ENCODE data around the gene FAS. TPM values are rescaled to one million over a fixed set of nuclear protein-coding genes. Genes with fewer than 3 reads are reported as not detected.
A peak's percentile ranks its signal among the peaks of the same experiment; 100 is the strongest.

Gene FAS
- total and polyA plus RNA-seq, 2 donors (not counting 1 experiment from before 2014, with no cell fraction given): 11.5 to 12.4 TPM

- no peaks in the 10 kb centered on the region for H3K36me3 ChIP-seq (replicated peaks in 1 of 2; ENCODE audit: control extremely low read depth in 1 of 2, control insufficient read depth in 1 of 2, extremely low read depth in 1 of 2, insufficient read depth in 2 of 2, low read length in 1 of 2)
- no peak overlapping the region for H3K4me3 ChIP-seq (ENCODE audit: control extremely low read depth in 1 of 5, extremely low read depth in 1 of 5, insufficient read depth in 1 of 5, low read depth in 2 of 5, low read length in 4 of 5)
- ChIA-PET POLR2A (interaction anchor here (0.6 kb wide), 1 partner anchor 19 kb away, joined by 3 read pairs; no protein-coding TSS in a partner anchor), CTCF (interaction anchor here (1.1 to 1.5 kb wide), 3 partner anchors 19 to 38 kb away, joined by 3 to 5 read pairs (median 4); partner anchors contain the start of gene FAS)
- no peak overlapping the region for H3K9ac ChIP-seq (ENCODE audit: low read length)
- no peaks in the 10 kb centered on the region for H3K27me3 Mint-ChIP-seq
- no peak overlapping the region for H3K27ac ChIP-seq (ENCODE audit: low read length in 2 of 2)
- no peak overlapping the region for H3K4me2 ChIP-seq (replicated peaks; ENCODE audit: low read depth, low read length, poor library complexity, severe bottlenecking)
- no CpG with 5 or more reads among the region's 5 CpGs for WGBS (ENCODE audit: insufficient coverage)
- ATAC-seq (ENCODE audit: low read depth) (no peak), DNase-seq (no peak)
- H3K4me3 Mint-ChIP-seq: no peak overlapping the region
- H3K27ac Mint-ChIP-seq: no peak overlapping the region
- H2AFZ ChIP-seq (ENCODE audit: insufficient read depth, low read depth, low read length, poor library complexity, severe bottlenecking): no peak overlapping the region
- intact Hi-C loops (cut with micrococcal nuclease): no loop called here
- H3K79me2 ChIP-seq (ENCODE audit: control insufficient read depth, insufficient read depth, low read length): no peaks in the 10 kb centered on the region
- no peaks in the 10 kb centered on the region for H4K20me1 ChIP-seq (ENCODE audit: control insufficient read depth, insufficient read depth, low read length, poor library complexity, severe bottlenecking)
- TF ChIP-seq EZH2 (IDR thresholded peaks at IDR 0.05; ENCODE audit: borderline replicate concordance, insufficient read depth, low read depth, low read length, poor library complexity, severe bottlenecking): no peak
- TF ChIP-seq CTCF (IDR thresholded peaks at IDR 0.05): no peak
- no peaks in the 10 kb centered on the region for H3K9me3 Mint-ChIP-seq (ENCODE audit: insufficient read depth)
- no peaks in the 10 kb centered on the region for H3K9me3 ChIP-seq (ENCODE audit: control extremely low read depth in 1 of 3, control insufficient read depth in 2 of 3, insufficient read depth in 1 of 3, low read length in 2 of 3)
- no peaks in the 10 kb centered on the region for H3K27me3 ChIP-seq (replicated peaks in 1 of 4; ENCODE audit: control extremely low read depth in 1 of 4, control insufficient read depth in 3 of 4, insufficient read depth in 4 of 4, low read length in 3 of 4)
- peaks cover 8 to 9% of the 10 kb centered on the region in 2 donors for H3K4me1 ChIP-seq (ENCODE audit: control insufficient read depth in 2 of 2, insufficient read depth in 2 of 2, low read length in 2 of 2)
- H3K4me1 Mint-ChIP-seq: peaks cover 14% of the 10 kb centered on the region
Measured at GRCh38 chr10:88971221-88972061, 19.2 kb upstream of the FAS start.

- no peaks in the 10 kb centered on the region for H3K27me3 Mint-ChIP-seq
- H3K4me2 ChIP-seq (replicated peaks; ENCODE audit: low read depth, low read length, poor library complexity, severe bottlenecking): no peak overlapping the region
- no peaks in the 10 kb centered on the region for H3K79me2 ChIP-seq (ENCODE audit: control insufficient read depth, insufficient read depth, low read length)
- peaks cover 8 to 9% of the 10 kb centered on the region in 2 donors for H3K4me1 ChIP-seq (ENCODE audit: control insufficient read depth in 2 of 2, insufficient read depth in 2 of 2, low read length in 2 of 2)
- ATAC-seq (ENCODE audit: low read depth): no peak
- intact Hi-C loops (cut with micrococcal nuclease): loop anchor here (2.0 kb wide), 1 partner anchor 15 kb away; no protein-coding TSS in a partner anchor
- H2AFZ ChIP-seq (ENCODE audit: insufficient read depth, low read depth, low read length, poor library complexity, severe bottlenecking): peak overlapping the region; percentile 77
- CTCF ChIA-PET: interaction anchor here (1.1 to 2.1 kb wide), 2 partner anchors 13 to 139 kb away, joined by 6 to 8 read pairs; no protein-coding TSS in a partner anchor
- H3K4me3 ChIP-seq (ENCODE audit: control extremely low read depth in 1 of 5, extremely low read depth in 1 of 5, insufficient read depth in 1 of 5, low read depth in 2 of 5, low read length in 4 of 5): no peak overlapping the region
- POLR2A ChIA-PET: no interaction called here
- no CpG with 5 or more reads among the region's 3 CpGs for WGBS (ENCODE audit: insufficient coverage)
- H3K36me3 ChIP-seq (replicated peaks in 1 of 2; ENCODE audit: control extremely low read depth in 1 of 2, control insufficient read depth in 1 of 2, extremely low read depth in 1 of 2, insufficient read depth in 2 of 2, low read length in 1 of 2): no peaks in the 10 kb centered on the region
- no peaks in the 10 kb centered on the region for H3K27me3 ChIP-seq (replicated peaks in 1 of 4; ENCODE audit: control extremely low read depth in 1 of 4, control insufficient read depth in 3 of 4, insufficient read depth in 4 of 4, low read length in 3 of 4)
- no peaks in the 10 kb centered on the region for H3K9me3 ChIP-seq (ENCODE audit: control extremely low read depth in 1 of 3, control insufficient read depth in 2 of 3, insufficient read depth in 1 of 3, low read length in 2 of 3)
- H3K4me1 Mint-ChIP-seq: peaks cover 14% of the 10 kb centered on the region
- H3K9me3 Mint-ChIP-seq (ENCODE audit: insufficient read depth): no peaks in the 10 kb centered on the region
- H3K4me3 Mint-ChIP-seq: no peak overlapping the region
- DNase-seq: no peak
- no peaks in the 10 kb centered on the region for H4K20me1 ChIP-seq (ENCODE audit: control insufficient read depth, insufficient read depth, low read length, poor library complexity, severe bottlenecking)
- no peak overlapping the region for H3K27ac Mint-ChIP-seq
- no peak overlapping the region for H3K27ac ChIP-seq (ENCODE audit: low read length in 2 of 2)
- TF ChIP-seq CTCF (IDR thresholded peaks at IDR 0.05) (no peak), EZH2 (IDR thresholded peaks at IDR 0.05; ENCODE audit: borderline replicate concordance, insufficient read depth, low read depth, low read length, poor library complexity, severe bottlenecking) (no peak)
- H3K9ac ChIP-seq (ENCODE audit: low read length): no peak overlapping the region
Measured at GRCh38 chr10:88974012-88974411, 16.6 kb upstream of the FAS start.

All from B cell (primary cell).